HG03521 (cell line): ENCODE data around the gene KLK6.

ENCODE experiments used
- ATAC-seq: cut with Tn5 transposase; IDR thresholded peaks from one replicate; pipeline ENCODE4 v1.9.1; 2021; ENCODE audit warnings: mild to moderate bottlenecking, moderate library complexity; ENCODE audit not compliant: unreplicated experiment

Gene KLK6

GRCh38 chr19:50969413-50969760 is at the start of gene KLK6:
Gene KLK6, minus strand, starts transcription at chr19:50969591. Its CDS starts 1,487 bp downstream, at chr19:50968104.
- ATAC-seq, result no peak

- no peak for ATAC-seq
Measured at GRCh38 chr19:51018745-51019543, 49.6 kb upstream of the KLK6 start.

- ATAC-seq, result no peak
Measured at GRCh38 chr19:51016798-51017683, 47.6 kb upstream of the KLK6 start.

- no peak for ATAC-seq
Measured at GRCh38 chr19:51015691-51016267, 46.4 kb upstream of the KLK6 start.

- ATAC-seq, result no peak
Measured at GRCh38 chr19:51014242-51014641, 44.9 kb upstream of the KLK6 start.

GRCh38 chr19:51012661-51013190 is 43.3 kb upstream of the KLK6 start:
- no peak for ATAC-seq

GRCh38 chr19:51010066-51010795 is 40.8 kb upstream of the KLK6 start:
- ATAC-seq, result no peak

- no peak for ATAC-seq
Measured at GRCh38 chr19:51009061-51009891, 39.9 kb upstream of the KLK6 start.

GRCh38 chr19:51007488-51007887 is 38.1 kb upstream of the KLK6 start:
- ATAC-seq, result no peak

- no peak for ATAC-seq
Measured at GRCh38 chr19:51006406-51006805, 37.0 kb upstream of the KLK6 start.

GRCh38 chr19:51005248-51005647 is 35.9 kb upstream of the KLK6 start:
- ATAC-seq, result no peak

- no peak for ATAC-seq
Measured at GRCh38 chr19:51003316-51003715, 33.9 kb upstream of the KLK6 start.

- ATAC-seq, result no peak
Measured at GRCh38 chr19:51002542-51003311, 33.3 kb upstream of the KLK6 start.

GRCh38 chr19:51002089-51002532 is 32.7 kb upstream of the KLK6 start:
- ATAC-seq, result no peak

GRCh38 chr19:51001515-51001914 is 32.1 kb upstream of the KLK6 start, which contains the start of gene KLK8:
Gene KLK8, minus strand, starts transcription at chr19:51001604. Its CDS starts 437 bp downstream, at chr19:51001167.
- ATAC-seq, result no peak

GRCh38 chr19:51000981-51001380 is 31.6 kb upstream of the KLK6 start:
- no peak for ATAC-seq

GRCh38 chr19:51000426-51000825 is 31.0 kb upstream of the KLK6 start:
- no peak for ATAC-seq

GRCh38 chr19:50998686-50999085 is 29.3 kb upstream of the KLK6 start:
- no peak for ATAC-seq

GRCh38 chr19:50998061-50998460 is 28.7 kb upstream of the KLK6 start:
- no peak for ATAC-seq
